Smooth muscle cell (in vitro differentiated cells): ENCODE measurements around the gene CLCN6. TPM values are rescaled to one million over a fixed set of nuclear protein-coding genes. Genes with fewer than 3 reads are reported as not detected.

Experiments used
- DNase-seq: peaks from one replicate; lab custom pipeline; 2025; ENCODE audit not compliant: unreplicated experiment; lab: John Stamatoyannopoulos, UW
- H2AFZ ChIP-seq: fragments of 200-600 bp; sonication (generic); 2 replicates; pipeline ENCODE4 v1.6.0; 2016; ENCODE audit warnings: antibody characterized with exemption, low read depth, mild to moderate bottlenecking
- H3F3A ChIP-seq: fragments of 200-600 bp; sonication (generic); 2 replicates; pipeline ENCODE4 v1.6.0; 2017; ENCODE audit warnings: antibody characterized with exemption, low read depth
- H3K27ac ChIP-seq: fragments of 200-600 bp; sonication (generic); 2 replicates; pipeline ENCODE4 v1.5.1; 2016; ENCODE audit warnings: low read depth, mild to moderate bottlenecking
- H3K27me3 ChIP-seq: fragments of 200-600 bp; sonication (generic); 2 replicates; pipeline ENCODE4 v1.6.1; 2016; ENCODE audit warnings: low read depth, mild to moderate bottlenecking
- H3K36me3 ChIP-seq: fragments of 200-600 bp; sonication (generic); 2 replicates; pipeline ENCODE4 v1.5.1; 2016; ENCODE audit warnings: low read depth
- H3K4me1 ChIP-seq: fragments of 200-600 bp; sonication (generic); 2 replicates; pipeline ENCODE4 v1.5.1; 2016; ENCODE audit warnings: low read depth
- H3K4me2 ChIP-seq: fragments of 200-600 bp; sonication (generic); 2 replicates; pipeline ENCODE4 v1.6.0; 2016; ENCODE audit warnings: mild to moderate bottlenecking
- H3K4me3 ChIP-seq: fragments of 200-600 bp; sonication (generic); 2 replicates; pipeline ENCODE4 v1.5.1; 2016; ENCODE audit warnings: mild to moderate bottlenecking
- H3K79me2 ChIP-seq: fragments of 200-600 bp; sonication (generic); 2 replicates; pipeline ENCODE4 v1.6.0; 2016; ENCODE audit warnings: low read depth, mild to moderate bottlenecking
- H3K9ac ChIP-seq: fragments of 200-600 bp; sonication (generic); 2 replicates; pipeline ENCODE4 v1.6.0; 2016; ENCODE audit warnings: low read depth
- H3K9me3 ChIP-seq: fragments of 200-600 bp; sonication (generic); replicated peaks from 2 replicates; pipeline ENCODE4 v1.5.1; 2016; ENCODE audit warnings: low read depth
- H4K20me1 ChIP-seq: fragments of 200-600 bp; sonication (generic); 2 replicates; pipeline ENCODE4 v1.6.0; 2016; ENCODE audit warnings: low read depth
- CTCF ChIP-seq: fragments of 200-600 bp; sonication (generic); IDR thresholded peaks from 2 replicates; pipeline ENCODE4 v1.5.1; 2017; ENCODE audit warnings: borderline replicate concordance, mild to moderate bottlenecking, antibody characterized with exemption; ENCODE audit not compliant: insufficient read depth, poor library complexity, severe bottlenecking
- WGBS: methylation state at CpG from one replicate; pipeline ENCODE4 v1.1.7; 2016; ENCODE audit warnings: low lambda C conversion rate; 5-methylcytosine and 5-hydroxymethylcytosine counted together
- polyA plus RNA-seq: library from polyadenylated mRNA; unstranded; fragments of >200 nt; fragmentation: Nextera tagmentation; extraction: Ambion mirVana; gene quantifications from 2 replicates; pipeline ENCODE4 v1.2.1, GENCODE V29; 2016
- total RNA-seq: library from RNA; depleted of rRNA; stranded (reverse); fragments of >200 nt; gene quantifications from 2 replicates; pipeline ENCODE4 v1.2.3, GENCODE V29; 2014

CLCN6 gene
- total and polyA plus RNA-seq, 2 experiments from 2014 or later = 9.9 to 13.6 TPM

- Histone ChIP-seq H4K20me1 (no peaks in the 10 kb centered on the region), H3K79me2 (no peaks in the 10 kb centered on the region), H3K36me3 (no peaks in the 10 kb centered on the region), H2AFZ (no peak overlapping the region), H3K27me3 (no peaks in the 10 kb centered on the region), H3K9me3 (no peaks in the 10 kb centered on the region), H3K27ac (no peak overlapping the region), H3K9ac (no peak overlapping the region), H3K4me1 (no peaks in the 10 kb centered on the region), H3K4me2 (no peak overlapping the region), H3F3A (no peaks in the 10 kb centered on the region), H3K4me3 (no peak overlapping the region)
- TF ChIP-seq CTCF = no peak
- DNase-seq = no peak
- WGBS = 75% methylated on average over 7 of the region's 7 CpGs
Measured at GRCh38 chr1:11872545-11872944, 66.6 kb downstream of the CLCN6 start.

- Histone ChIP-seq H3K27ac (no peak overlapping the region), H3K27me3 (no peaks in the 10 kb centered on the region), H3F3A (no peaks in the 10 kb centered on the region), H3K4me3 (no peak overlapping the region), H2AFZ (no peak overlapping the region), H3K9me3 (no peaks in the 10 kb centered on the region), H3K4me1 (no peaks in the 10 kb centered on the region), H3K36me3 (no peaks in the 10 kb centered on the region), H3K79me2 (no peaks in the 10 kb centered on the region), H3K9ac (no peak overlapping the region), H4K20me1 (no peaks in the 10 kb centered on the region), H3K4me2 (no peak overlapping the region)
- WGBS = 88% methylated on average over 14 of the region's 14 CpGs
- TF ChIP-seq CTCF = no peak
- no peak for DNase-seq
Measured at GRCh38 chr1:11873395-11874257, 67.6 kb downstream of the CLCN6 start.

GRCh38 chr1:11874258-11874562 lies 68.2 kb downstream of the CLCN6 start:
- no peak overlapping the region for H3K4me3 ChIP-seq
- no peaks in the 10 kb centered on the region for H3K9me3 ChIP-seq
- WGBS = 85% methylated on average over 10 of the region's 10 CpGs
- TF ChIP-seq CTCF = no peak
- H3K79me2 ChIP-seq = no peaks in the 10 kb centered on the region
- H4K20me1 ChIP-seq = no peaks in the 10 kb centered on the region
- H2AFZ ChIP-seq = no peak overlapping the region
- no peak overlapping the region for H3K9ac ChIP-seq
- no peaks in the 10 kb centered on the region for H3K27me3 ChIP-seq
- no peak overlapping the region for H3K4me2 ChIP-seq
- H3F3A ChIP-seq = no peaks in the 10 kb centered on the region
- H3K4me1 ChIP-seq = no peaks in the 10 kb centered on the region
- no peak for DNase-seq
- no peaks in the 10 kb centered on the region for H3K36me3 ChIP-seq
- H3K27ac ChIP-seq = no peak overlapping the region

- Histone ChIP-seq H3K9me3 (no peaks in the 10 kb centered on the region), H3K4me2 (no peak overlapping the region), H3K9ac (no peak overlapping the region), H2AFZ (no peak overlapping the region), H3K27me3 (no peaks in the 10 kb centered on the region), H4K20me1 (no peaks in the 10 kb centered on the region), H3K79me2 (no peaks in the 10 kb centered on the region), H3K4me1 (no peaks in the 10 kb centered on the region), H3F3A (no peaks in the 10 kb centered on the region), H3K36me3 (no peaks in the 10 kb centered on the region), H3K4me3 (no peak overlapping the region), H3K27ac (no peak overlapping the region)
- DNase-seq = no peak
- TF ChIP-seq CTCF = no peak
- WGBS = 81% methylated on average over 6 of the region's 6 CpGs
Measured at GRCh38 chr1:11874624-11875023, 68.6 kb downstream of the CLCN6 start.
